Epithelial cell of esophagus (primary cell): ENCODE results near the gene EVA1B.

Experiments used
- DNase-seq: peaks from one replicate; pipeline ENCODE4 v3.0.0; 2010; ENCODE audit warnings: low read depth
- H3K4me3 ChIP-seq: 2 replicates; pipeline ENCODE4 v1.5.1; 2011; ENCODE audit warnings: mild to moderate bottlenecking, low read length, control low read depth
- CTCF ChIP-seq: IDR thresholded peaks from 2 replicates; pipeline ENCODE4 v1.5.1; 2011; ENCODE audit warnings: low read depth, mild to moderate bottlenecking, low read length, control low read depth, inconsistent platforms; ENCODE audit not compliant: insufficient read depth; ENCODE audit errors: missing control alignments

Gene EVA1B

DNA sequence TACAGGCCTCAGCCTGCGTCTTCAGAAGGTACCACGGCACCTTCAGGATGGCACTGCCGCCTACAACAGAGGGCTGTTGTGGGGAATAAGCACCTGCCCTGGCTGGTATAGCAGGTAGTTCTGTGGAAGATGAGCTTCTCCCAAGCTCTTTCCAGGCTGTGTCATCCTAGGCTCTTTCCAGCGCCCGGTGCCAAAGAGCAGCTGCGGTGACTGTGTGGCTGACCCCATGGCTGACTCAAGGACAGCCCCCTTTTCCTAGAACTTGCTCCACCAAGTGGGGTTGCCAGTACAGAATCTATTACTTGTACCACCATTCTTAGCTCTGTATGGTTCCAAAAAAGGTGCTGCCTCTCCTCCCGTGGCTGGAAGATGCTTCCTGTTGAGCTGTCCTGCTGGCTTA is 21.9 kb upstream of the EVA1B start:
- TF ChIP-seq CTCF, result no peak
- DNase-seq, result no peak
- H3K4me3 ChIP-seq, result no peak overlapping the region

DNA sequence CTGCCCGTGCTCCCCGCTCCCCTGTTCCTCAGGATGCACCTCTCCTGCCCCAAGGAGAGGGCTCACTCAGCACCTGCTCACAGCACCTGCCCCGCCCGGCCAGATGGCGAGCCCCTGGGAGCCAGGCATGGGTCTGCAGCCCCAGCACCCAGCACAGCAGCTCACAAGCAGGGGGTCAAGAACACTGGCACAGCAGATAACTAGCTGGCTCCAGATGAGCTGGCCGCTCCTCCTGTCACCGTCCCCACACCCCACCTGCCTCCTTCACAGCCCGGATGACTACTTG is 20.9 kb upstream of the EVA1B start:
- no peak for TF ChIP-seq CTCF
- no peak for DNase-seq
- H3K4me3 ChIP-seq, result no peak overlapping the region

DNA sequence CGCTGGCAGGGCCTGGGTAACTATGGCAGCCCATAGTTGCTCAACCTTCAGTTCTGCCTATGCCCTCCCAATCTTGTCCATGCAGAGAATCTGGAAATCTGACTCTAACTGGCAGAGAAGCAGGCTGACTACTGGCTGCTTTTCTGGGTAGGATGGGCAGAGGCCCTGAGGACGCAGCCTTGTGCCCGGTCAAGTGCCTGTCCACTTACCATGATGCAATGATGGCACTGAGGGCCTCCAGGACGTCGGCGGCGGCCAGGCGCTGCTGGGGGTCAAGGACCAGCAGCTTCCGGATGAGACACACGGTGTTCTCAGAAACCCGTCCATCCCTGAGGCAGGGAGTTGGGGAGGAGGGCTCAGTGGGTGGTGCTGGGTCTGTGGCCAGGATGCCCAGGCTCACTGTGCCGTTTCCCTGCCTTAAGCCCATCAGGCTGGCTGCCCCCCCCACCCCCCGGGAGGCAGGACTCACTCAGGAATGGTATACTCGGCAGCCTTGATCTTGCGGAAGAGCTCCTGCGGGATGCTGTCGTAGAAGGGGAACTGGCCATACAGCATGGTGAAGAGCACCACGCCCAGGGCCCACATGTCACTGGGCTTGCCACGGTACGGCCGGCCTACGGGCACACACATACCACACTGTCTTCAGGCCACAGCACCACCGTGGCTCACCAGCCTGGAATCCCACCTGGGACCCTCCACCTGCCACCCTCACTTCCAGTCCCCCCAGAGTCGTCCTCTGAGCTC is 20.4 kb upstream of the EVA1B start:
- no peak for DNase-seq
- no peak overlapping the region for H3K4me3 ChIP-seq
- no peak for TF ChIP-seq CTCF

DNA sequence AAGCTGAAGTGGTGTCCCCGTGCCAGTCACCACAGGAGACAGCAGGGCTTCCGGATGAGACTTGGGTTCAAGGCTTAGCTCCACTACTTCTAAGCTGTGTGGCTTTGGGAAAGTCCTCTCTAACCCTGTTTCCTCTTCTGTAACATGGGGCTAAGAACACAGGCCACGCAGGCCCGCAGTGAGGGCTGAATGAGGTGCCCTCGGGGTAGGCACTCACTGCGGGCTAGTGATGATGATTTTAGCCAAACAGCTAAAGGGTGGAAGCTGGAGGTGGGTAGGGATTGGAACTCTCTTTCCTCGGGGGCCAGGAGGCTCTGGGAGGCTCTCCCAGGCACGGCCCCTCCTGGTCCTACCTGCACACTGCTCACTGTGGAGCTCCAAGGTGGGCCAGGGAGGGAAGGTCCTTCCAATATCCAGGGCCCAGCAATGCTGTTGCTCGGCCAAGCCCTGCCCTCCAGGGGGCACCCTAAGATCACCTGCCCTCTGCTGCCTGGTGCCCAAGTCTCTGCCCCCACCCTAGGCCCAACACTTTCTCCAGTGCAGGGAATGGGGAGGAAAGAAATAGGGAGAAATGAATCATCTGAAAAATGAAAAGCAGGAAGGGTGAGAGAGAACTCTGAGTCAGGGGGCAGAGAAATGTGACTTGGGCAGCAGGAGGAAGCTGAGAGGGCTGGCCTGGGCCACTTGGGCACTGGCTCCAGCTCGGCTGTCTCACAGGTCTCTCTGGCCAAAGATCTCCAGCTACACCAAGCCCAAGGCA is 19.2 kb upstream of the EVA1B start:
- DNase-seq, result peak; percentile 76
- no peak overlapping the region for H3K4me3 ChIP-seq
- TF ChIP-seq CTCF, result peak; percentile 65

- no peak overlapping the region for H3K4me3 ChIP-seq
- no peak for DNase-seq
- TF ChIP-seq CTCF, result no peak
These were observed 18.3 kb upstream of the EVA1B start for GRCh38 chr1:36341626-36342320.

DNA sequence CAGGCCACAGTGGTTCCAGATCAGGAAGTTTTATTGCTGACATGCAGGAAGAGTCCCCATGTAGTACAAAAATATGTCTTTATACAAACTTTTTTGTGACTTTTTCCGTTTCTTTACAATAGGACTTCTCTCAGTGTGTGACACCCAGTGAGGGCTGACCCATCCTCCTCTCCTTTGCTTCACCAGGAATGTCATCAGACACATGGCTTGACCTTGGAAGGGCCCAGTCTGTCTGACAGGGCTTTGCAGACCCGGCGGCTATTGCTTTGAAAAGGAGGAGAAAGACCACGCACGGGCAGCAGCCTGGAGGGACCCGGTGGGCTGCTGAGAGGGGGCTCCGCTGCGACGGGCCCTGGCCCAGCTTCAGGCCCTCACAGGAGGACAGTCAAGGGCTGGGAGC is 16.2 kb upstream of the EVA1B start:
- no peak for TF ChIP-seq CTCF
- no peak for DNase-seq
- H3K4me3 ChIP-seq, result no peak overlapping the region
